Uterus (tissue), 2 donors: ENCODE results near the gene CCZ1.
"Not testable (repeated sequence)": the region's sequence is repeated elsewhere in the genome, so short reads cannot be mapped to it uniquely, and the experiment has no call there.

Source experiments
- CTCF ChIP-seq, 4 experiments: fragments of 200-600 bp in 2 of 4; fragments of 450-650 bp in 2 of 4; sonication (generic) in 2 of 4; IDR thresholded peaks; one replicate each; pipeline ENCODE4 v1.5.1; 2016 to 2019; ENCODE audit warnings: antibody characterized with exemption in 4 of 4, mild to moderate bottlenecking in 2 of 4, moderate library complexity in 1 of 4
- POLR2A ChIP-seq, 2 donors: fragments of 450-650 bp; IDR thresholded peaks; one replicate each; pipeline ENCODE4 v1.6.1; 2016; ENCODE audit warnings: antibody characterized with exemption in 2 of 2, mild to moderate bottlenecking in 1 of 2, moderate library complexity in 1 of 2

- TF ChIP-seq CTCF, POLR2A (IDR thresholded peaks at IDR 0.05): not testable (repeated sequence)
Measured at GRCh38 chr7:5931905-5932644, 33.5 kb downstream of the CCZ1 start.
